C1 segment of cervical spinal cord (tissue), 14 donors: ENCODE results near the gene MAP3K21.

Experiments used
- DNase-seq, 14 donors: peaks; one replicate each; lab custom pipeline; 2025; lab: John Stamatoyannopoulos, UW

The MAP3K21 gene

GRCh38 chr1:233433436-233434210 lies 106.1 kb downstream of the MAP3K21 start:
- no peak for DNase-seq
